GDM1 (cell line): ENCODE results near the gene DGLUCY.
"Not testable (repeated sequence)": the region's sequence is repeated elsewhere in the genome, so short reads cannot be mapped to it uniquely, and the experiment has no call there.

Experiments used
- DNase-seq: peaks from one replicate; lab custom pipeline; 2025; lab: John Stamatoyannopoulos, UW

DGLUCY gene

GRCh38 chr14:91169951-91170350, 56.1 kb downstream of the DGLUCY start:
- DNase-seq, result no peak

GRCh38 chr14:91170504-91171121, 56.7 kb downstream of the DGLUCY start:
- no peak for DNase-seq

DNA sequence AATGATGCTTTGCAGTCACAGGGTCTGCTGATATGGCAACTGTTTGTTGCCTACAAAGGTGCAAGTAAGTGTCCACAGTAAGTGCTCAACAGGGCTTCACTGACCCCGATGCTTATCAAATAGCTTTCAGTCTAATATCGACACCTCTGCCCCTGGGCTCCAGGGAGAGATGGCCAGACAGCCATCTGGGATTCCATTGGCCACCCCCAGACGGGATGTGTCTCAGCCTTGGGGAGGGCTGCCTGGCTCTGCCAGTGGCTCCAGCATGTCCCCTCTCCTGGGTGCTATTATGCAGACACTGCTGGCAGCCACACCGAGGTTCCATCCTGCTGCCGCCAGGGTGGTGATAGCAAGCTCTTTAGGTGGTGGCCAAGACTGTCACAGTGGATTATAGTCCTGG, 57.4 kb downstream of the DGLUCY start:
- DNase-seq, result no peak

- DNase-seq, result peak; percentile 18
Observed at GRCh38 chr14:91173221-91173670, 59.4 kb downstream of the DGLUCY start.

- DNase-seq, result no peak
Observed at GRCh38 chr14:91173904-91174303, 60.0 kb downstream of the DGLUCY start.

DNA sequence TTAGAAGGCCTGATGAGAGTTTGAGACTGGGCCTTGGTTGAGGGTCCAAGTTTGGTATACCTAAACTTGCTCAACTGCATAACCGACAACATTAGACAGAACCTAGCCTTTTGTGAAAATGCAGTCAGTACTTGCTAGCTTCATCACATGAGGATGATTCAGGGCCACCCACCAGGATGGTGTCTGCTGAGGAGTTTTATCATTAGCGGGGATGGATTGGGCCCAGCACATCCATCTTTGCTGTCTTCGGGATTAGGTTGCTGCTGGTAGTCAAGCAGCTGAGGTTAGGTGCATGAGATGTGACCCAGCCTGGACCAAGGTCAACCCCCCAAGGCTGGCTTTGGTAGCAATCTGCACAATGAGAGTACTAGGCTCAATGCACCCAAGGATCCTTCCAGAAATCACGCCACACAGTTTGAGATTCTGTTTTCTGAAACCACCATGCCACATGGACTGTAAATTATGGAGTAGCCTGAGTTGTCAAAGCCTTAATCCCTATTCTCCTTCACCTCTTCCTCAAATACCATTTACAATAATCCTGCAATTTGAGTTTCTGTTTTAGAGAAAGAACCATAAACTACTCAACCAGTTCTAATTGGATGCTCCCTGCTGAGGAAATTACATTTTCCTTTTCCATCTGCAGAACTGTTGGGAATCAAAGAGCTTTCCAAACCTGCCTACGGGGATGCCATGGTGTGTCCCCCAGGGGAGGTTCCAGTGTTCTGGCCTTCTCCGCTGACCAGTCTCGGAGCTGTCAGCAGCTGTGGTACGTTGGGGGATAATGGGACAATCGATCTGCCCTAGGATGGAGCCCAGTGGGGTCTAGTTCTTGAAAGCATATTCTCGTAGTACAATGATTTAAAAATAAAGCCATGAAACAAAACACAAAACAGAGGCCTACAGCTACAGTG, 61.7 kb downstream of the DGLUCY start:
- DNase-seq, result no peak

- DNase-seq, result peak; percentile 9
Observed at GRCh38 chr14:91177073-91178034, 63.5 kb downstream of the DGLUCY start.

- DNase-seq, result no peak
Observed at GRCh38 chr14:91180611-91181010, 66.7 kb downstream of the DGLUCY start.

GRCh38 chr14:91182753-91183152, 68.9 kb downstream of the DGLUCY start:
- DNase-seq, result not testable (repeated sequence)

- no peak for DNase-seq
Observed at GRCh38 chr14:91184559-91184958, 70.7 kb downstream of the DGLUCY start.

DNA sequence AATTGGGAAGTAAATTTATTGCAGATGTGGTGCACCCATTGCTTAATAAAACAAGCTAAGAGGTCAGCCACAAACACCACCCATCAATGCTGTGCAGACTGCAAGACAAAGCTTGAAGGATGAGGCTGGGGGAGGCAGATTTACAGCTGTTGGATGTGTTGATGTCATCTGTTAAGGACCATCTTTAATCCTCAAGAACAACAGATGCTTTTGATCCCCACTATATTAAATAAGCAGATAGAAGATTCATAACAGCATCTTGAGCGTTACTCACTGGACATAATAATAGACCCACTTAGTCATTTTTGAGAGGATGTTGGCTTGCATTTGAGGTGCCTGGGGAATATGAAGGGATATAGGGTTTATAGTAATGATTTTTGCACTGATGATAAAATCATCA, 71.8 kb downstream of the DGLUCY start:
- DNase-seq, result no peak

GRCh38 chr14:91186515-91187066, 72.7 kb downstream of the DGLUCY start:
- DNase-seq, result no peak

- no peak for DNase-seq
Observed at GRCh38 chr14:91187271-91187670, 73.4 kb downstream of the DGLUCY start.

- DNase-seq, result no peak
Observed at GRCh38 chr14:91190853-91191252, 77.0 kb downstream of the DGLUCY start.

GRCh38 chr14:91193069-91193468, 79.2 kb downstream of the DGLUCY start:
- no peak for DNase-seq

DNA sequence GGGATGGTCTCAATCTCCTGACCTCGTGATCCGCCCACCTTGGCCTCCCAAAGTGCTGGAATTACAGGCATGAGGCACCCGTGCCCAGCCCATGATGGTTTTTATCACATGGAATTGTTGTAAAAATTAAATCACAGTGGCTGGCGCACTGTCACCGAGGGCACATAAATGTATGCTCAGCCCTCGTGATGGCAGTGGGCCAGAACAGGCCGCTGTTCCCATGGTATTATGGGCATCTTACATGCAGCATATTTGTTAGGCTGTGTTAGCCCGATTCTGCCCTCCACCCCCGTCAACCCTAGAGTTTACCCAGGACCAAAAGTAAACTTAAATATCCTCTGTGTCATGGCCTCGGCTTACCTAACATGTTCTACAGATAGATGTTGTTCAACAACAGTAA, 82.0 kb downstream of the DGLUCY start:
- DNase-seq, result no peak

GRCh38 chr14:91197631-91198030, 83.8 kb downstream of the DGLUCY start:
- no peak for DNase-seq

DNA sequence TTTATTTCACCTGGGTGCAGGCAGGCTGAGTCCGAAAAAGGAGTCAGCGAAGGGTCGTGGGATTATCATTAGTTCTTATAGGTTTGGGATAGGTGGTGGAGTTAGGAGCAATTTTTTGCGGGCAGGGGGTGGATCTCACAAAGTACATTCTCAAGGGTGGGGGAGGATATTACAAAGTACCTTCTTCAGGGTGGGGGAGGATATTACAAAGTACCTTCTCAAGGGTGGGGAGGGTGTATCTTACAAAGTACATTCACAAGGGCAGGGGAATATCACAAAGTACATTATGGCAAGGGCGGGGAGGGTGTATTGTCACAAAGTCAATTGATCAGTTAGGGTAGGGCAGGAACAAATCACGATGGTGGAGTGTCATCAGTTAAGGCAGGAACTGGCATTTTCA, 86.9 kb downstream of the DGLUCY start:
- not testable (repeated sequence) for DNase-seq

GRCh38 chr14:91202234-91202974, 88.5 kb downstream of the DGLUCY start:
- no peak for DNase-seq

GRCh38 chr14:91204657-91205056, 90.8 kb downstream of the DGLUCY start:
- DNase-seq, result no peak

DNA sequence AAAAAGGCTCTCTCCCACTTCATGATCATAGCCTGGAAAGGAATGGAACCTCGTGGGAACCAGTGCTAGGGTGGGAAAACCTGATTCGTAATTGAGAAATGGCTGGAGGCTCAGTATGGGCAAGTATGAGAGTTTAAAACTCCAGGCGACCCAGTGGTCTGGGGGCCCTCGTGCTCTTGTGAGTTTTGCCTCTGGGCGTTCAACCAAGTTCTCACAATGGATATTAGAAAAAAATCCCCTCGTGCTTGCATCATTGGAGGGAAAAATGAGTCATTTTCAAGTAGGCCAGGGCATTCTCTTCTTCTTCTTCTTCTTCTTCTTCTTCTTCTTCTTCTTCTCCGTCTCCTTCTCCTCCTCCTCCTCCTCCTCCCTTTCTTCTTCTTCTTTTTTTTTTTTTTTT, 91.6 kb downstream of the DGLUCY start:
- DNase-seq, result no peak
